Neural progenitor cell (in vitro differentiated cells): ENCODE results near the gene MT1G. TPM values are rescaled to one million over a fixed set of nuclear protein-coding genes. Genes with fewer than 3 reads are reported as not detected.

Experiments
- DNase-seq: peaks from one replicate; pipeline ENCODE4 v3.0.0-alpha.2; 2016; ENCODE audit warnings: low spot score
- H2AFZ ChIP-seq: fragments of 200-600 bp; sonication (generic); replicated peaks from 2 replicates; pipeline ENCODE4 v1.6.1; 2016; ENCODE audit warnings: antibody characterized with exemption
- H3F3A ChIP-seq: fragments of 200-600 bp; sonication (generic); 2 replicates; pipeline ENCODE4 v1.6.1; 2016; ENCODE audit warnings: antibody characterized with exemption, low read depth
- H3K27ac ChIP-seq: fragments of 200-600 bp; sonication (generic); 2 replicates; pipeline ENCODE4 v1.5.1; 2016; ENCODE audit warnings: mild to moderate bottlenecking
- H3K27me3 ChIP-seq: fragments of 200-600 bp; sonication (generic); 2 replicates; pipeline ENCODE4 v1.6.1; 2016; ENCODE audit warnings: mild to moderate bottlenecking, moderate library complexity
- H3K36me3 ChIP-seq: fragments of 200-600 bp; sonication (generic); 2 replicates; pipeline ENCODE4 v1.5.1; 2016
- H3K4me1 ChIP-seq: fragments of 200-600 bp; sonication (generic); 2 replicates; pipeline ENCODE4 v1.6.1; 2016; ENCODE audit warnings: mixed run types
- H3K4me2 ChIP-seq: fragments of 200-600 bp; sonication (generic); 2 replicates; pipeline ENCODE4 v1.6.1; 2016
- H3K4me3 ChIP-seq: fragments of 200-600 bp; sonication (generic); 2 replicates; pipeline ENCODE4 v1.5.1; 2016
- H3K79me2 ChIP-seq: fragments of 200-600 bp; sonication (generic); 2 replicates; pipeline ENCODE4 v1.6.1; 2016; ENCODE audit warnings: low read depth
- H3K9ac ChIP-seq: fragments of 200-600 bp; sonication (generic); 2 replicates; pipeline ENCODE4 v1.6.1; 2016
- H3K9me3 ChIP-seq: fragments of 200-600 bp; sonication (generic); 2 replicates; pipeline ENCODE4 v1.5.1; 2016; ENCODE audit warnings: low read depth
- H4K20me1 ChIP-seq: fragments of 200-600 bp; sonication (generic); 2 replicates; pipeline ENCODE4 v1.6.1; 2016; ENCODE audit warnings: low read depth
- H3K27ac Mint-ChIP-seq: 3 replicates; pipeline ENCODE4 v1.8.0; 2021; ENCODE audit warnings: mixed read lengths
- H3K27me3 Mint-ChIP-seq: 2 replicates; pipeline ENCODE4 v1.8.0; 2022; ENCODE audit warnings: low read depth, mild to moderate bottlenecking, inconsistent platforms, moderate library complexity, mixed read lengths; ENCODE audit not compliant: insufficient read depth
- H3K36me3 Mint-ChIP-seq: 3 replicates; pipeline ENCODE4 v1.8.0; 2021; ENCODE audit warnings: mixed read lengths
- H3K4me1 Mint-ChIP-seq: 3 replicates; pipeline ENCODE4 v1.8.0; 2021; ENCODE audit warnings: mixed read lengths
- H3K4me3 Mint-ChIP-seq: 3 replicates; pipeline ENCODE4 v1.8.0; 2021; ENCODE audit warnings: mild to moderate bottlenecking, moderate library complexity, mixed read lengths
- H3K9me3 Mint-ChIP-seq: 3 replicates; pipeline ENCODE4 v1.8.0; 2020; ENCODE audit warnings: mixed read lengths
- EZH2 ChIP-seq: fragments of 200-600 bp; sonication (generic); IDR thresholded peaks from 2 replicates; pipeline ENCODE4 v1.6.1; 2017; ENCODE audit warnings: antibody characterized with exemption, mild to moderate bottlenecking, moderate library complexity
- EZH2phosphoT487 ChIP-seq: fragments of 200-600 bp; sonication (generic); IDR thresholded peaks from 2 replicates; pipeline ENCODE4 v1.6.1; 2017; ENCODE audit warnings: antibody characterized with exemption
- total RNA-seq: library from RNA; depleted of rRNA; stranded (reverse); fragments of >200 nt; gene quantifications from 2 replicates; pipeline ENCODE4 v1.2.3, GENCODE V29; 2015; ENCODE audit warnings: low replicate concordance
- TF ChIP-seq, protein P1 (sequence below): fragments of 200-600 bp; sonication (generic); IDR thresholded peaks from 2 replicates; pipeline ENCODE4 v1.5.1; 2017; ENCODE audit warnings: antibody characterized with exemption, mild to moderate bottlenecking

The MT1G gene
- total RNA-seq, 1 donor from 2014 or later, result not detected

- Histone ChIP-seq H3K9me3 (no peaks in the 10 kb centered on the region), H4K20me1 (peaks cover 52% of the 10 kb centered on the region), H3K4me2 (no peak overlapping the region), H3K4me1 (peaks cover 9% of the 10 kb centered on the region), H3K27ac (no peak overlapping the region), H2AFZ (no peak overlapping the region), H3K79me2 (no peaks in the 10 kb centered on the region), H3K9ac (no peak overlapping the region), H3F3A (peaks cover 6% of the 10 kb centered on the region), H3K36me3 (no peaks in the 10 kb centered on the region), H3K4me3 (no peak overlapping the region), H3K27me3 (peaks cover 100% of the 10 kb centered on the region)
- TF ChIP-seq EZH2, result no peak
- TF ChIP-seq, protein P1, sequence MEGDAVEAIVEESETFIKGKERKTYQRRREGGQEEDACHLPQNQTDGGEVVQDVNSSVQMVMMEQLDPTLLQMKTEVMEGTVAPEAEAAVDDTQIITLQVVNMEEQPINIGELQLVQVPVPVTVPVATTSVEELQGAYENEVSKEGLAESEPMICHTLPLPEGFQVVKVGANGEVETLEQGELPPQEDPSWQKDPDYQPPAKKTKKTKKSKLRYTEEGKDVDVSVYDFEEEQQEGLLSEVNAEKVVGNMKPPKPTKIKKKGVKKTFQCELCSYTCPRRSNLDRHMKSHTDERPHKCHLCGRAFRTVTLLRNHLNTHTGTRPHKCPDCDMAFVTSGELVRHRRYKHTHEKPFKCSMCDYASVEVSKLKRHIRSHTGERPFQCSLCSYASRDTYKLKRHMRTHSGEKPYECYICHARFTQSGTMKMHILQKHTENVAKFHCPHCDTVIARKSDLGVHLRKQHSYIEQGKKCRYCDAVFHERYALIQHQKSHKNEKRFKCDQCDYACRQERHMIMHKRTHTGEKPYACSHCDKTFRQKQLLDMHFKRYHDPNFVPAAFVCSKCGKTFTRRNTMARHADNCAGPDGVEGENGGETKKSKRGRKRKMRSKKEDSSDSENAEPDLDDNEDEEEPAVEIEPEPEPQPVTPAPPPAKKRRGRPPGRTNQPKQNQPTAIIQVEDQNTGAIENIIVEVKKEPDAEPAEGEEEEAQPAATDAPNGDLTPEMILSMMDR, result no peak
- TF ChIP-seq EZH2phosphoT487, result no peak
- no peak for DNase-seq
- Mint-ChIP-seq H3K4me1 (peaks cover 19% of the 10 kb centered on the region), H3K9me3 (no peaks in the 10 kb centered on the region), H3K4me3 (no peak overlapping the region), H3K27ac (no peak overlapping the region), H3K36me3 (no peaks in the 10 kb centered on the region), H3K27me3 (peaks cover 80% of the 10 kb centered on the region)
Observed at GRCh38 chr16:56628486-56629350, 39.1 kb downstream of the MT1G start.

GRCh38 chr16:56626685-56627084, 41.2 kb downstream of the MT1G start:
- Histone ChIP-seq H3K4me1 (no peaks in the 10 kb centered on the region), H3K9ac (no peak overlapping the region), H3K4me2 (no peak overlapping the region), H4K20me1 (peaks cover 40% of the 10 kb centered on the region), H3K9me3 (no peaks in the 10 kb centered on the region), H3K27ac (no peak overlapping the region), H2AFZ (no peak overlapping the region), H3K27me3 (peaks cover 100% of the 10 kb centered on the region), H3K36me3 (no peaks in the 10 kb centered on the region), H3K79me2 (no peaks in the 10 kb centered on the region), H3K4me3 (no peak overlapping the region), H3F3A (peaks cover 6% of the 10 kb centered on the region)
- Mint-ChIP-seq H3K4me1 (peaks cover 14% of the 10 kb centered on the region), H3K27ac (no peak overlapping the region), H3K9me3 (no peaks in the 10 kb centered on the region), H3K36me3 (no peaks in the 10 kb centered on the region), H3K4me3 (no peak overlapping the region), H3K27me3 (peaks cover 68% of the 10 kb centered on the region)
- no peak for TF ChIP-seq EZH2phosphoT487
- TF ChIP-seq, protein P1, result no peak
- no peak for DNase-seq

DNA sequence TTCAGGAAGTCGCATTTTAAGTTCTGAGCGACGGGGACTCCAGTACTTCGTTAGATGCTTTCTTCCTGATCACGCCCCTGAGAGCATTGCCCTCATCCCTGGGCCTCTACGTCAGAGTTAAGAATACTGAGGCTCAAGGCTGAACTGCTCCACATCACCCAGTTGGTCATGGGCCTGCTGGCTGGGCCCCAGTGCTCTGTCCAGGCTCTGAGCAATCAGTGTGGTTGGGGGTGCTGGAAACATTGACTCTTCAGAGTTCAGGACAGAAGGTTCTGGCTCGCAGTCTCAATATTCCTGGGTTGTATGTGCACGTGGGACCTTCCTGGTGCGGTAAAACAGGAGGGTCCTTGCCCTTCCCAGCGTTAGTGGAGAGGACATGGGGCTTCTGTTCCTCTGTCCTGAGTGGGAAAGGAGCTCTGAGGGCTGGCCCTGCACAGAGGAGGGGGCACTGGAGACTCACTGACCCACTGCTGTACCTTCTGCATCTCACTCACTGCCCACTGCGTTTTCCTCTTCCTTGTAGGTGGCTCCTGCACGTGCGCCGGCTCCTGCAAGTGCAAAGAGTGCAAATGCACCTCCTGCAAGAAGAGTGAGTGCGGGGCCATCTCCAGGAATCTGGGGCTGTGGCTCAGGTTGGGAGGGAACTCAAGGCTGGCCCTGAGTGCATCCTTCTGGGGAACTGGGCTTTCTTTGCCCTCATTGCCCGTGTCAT, 41.8 kb downstream of the MT1G start:
- Mint-ChIP-seq H3K27me3 (peaks cover 66% of the 10 kb centered on the region), H3K36me3 (no peaks in the 10 kb centered on the region), H3K27ac (no peak overlapping the region), H3K4me3 (peak overlapping the region; percentile 74), H3K4me1 (peaks cover 15% of the 10 kb centered on the region), H3K9me3 (no peaks in the 10 kb centered on the region)
- H3K27me3 ChIP-seq, result peaks cover 100% of the 10 kb centered on the region
- H3K36me3 ChIP-seq, result no peaks in the 10 kb centered on the region
- H3K9ac ChIP-seq, result no peak overlapping the region
- H3F3A ChIP-seq, result peaks cover 6% of the 10 kb centered on the region
- DNase-seq, result no peak
- peak overlapping the region; percentile 86 for H2AFZ ChIP-seq
- TF ChIP-seq EZH2 (peak; percentile 57), EZH2phosphoT487 (no peak)
- TF ChIP-seq, protein P1, result no peak
- no peaks in the 10 kb centered on the region for H3K79me2 ChIP-seq
- H4K20me1 ChIP-seq, result peaks cover 34% of the 10 kb centered on the region
- peak overlapping the region; percentile 89 for H3K4me2 ChIP-seq
- H3K4me1 ChIP-seq, result no peaks in the 10 kb centered on the region
- no peak overlapping the region for H3K27ac ChIP-seq
- peak overlapping the region; percentile 54 for H3K4me3 ChIP-seq
- no peaks in the 10 kb centered on the region for H3K9me3 ChIP-seq
